Measurements from ENCODE around the gene ATG101.

Gene ATG101

GRCh38 chr12:52035926-52036325 is 33.9 kb upstream of the ATG101 start:
- Histone ChIP-seq H3K4me1 (ENCODE audit: control insufficient read depth, low read length) (peaks cover 77% of the 10 kb centered on the region), H3K4me2 (ENCODE audit: low read length) (peak overlapping the region; percentile 73; the same call in 1 of the 2 replicates), H3K79me2 (ENCODE audit: control insufficient read depth, low read length) (peaks cover 31% of the 10 kb centered on the region), H3K9me2 (replicated peaks; ENCODE audit: control insufficient read depth, low read length) (no peaks in the 10 kb centered on the region), H3K27ac (ENCODE audit: low read depth, low read length) (peak overlapping the region; percentile 48; the same call in 1 of the 2 replicates), H3K9me3 (ENCODE audit: control insufficient read depth, insufficient read depth, low read length) (no peaks in the 10 kb centered on the region), H3K4me3 (ENCODE audit: low read length) (no peak overlapping the region), H3F3A (ENCODE audit: control insufficient read depth, insufficient read depth) (peaks cover 25% of the 10 kb centered on the region), H4K20me1 (ENCODE audit: control insufficient read depth, insufficient read depth, low read depth, low read length) (no peaks in the 10 kb centered on the region), H3K36me3 (ENCODE audit: control insufficient read depth, low read length) (no peaks in the 10 kb centered on the region), H3K27me3 (ENCODE audit: control insufficient read depth, low read length) (no peaks in the 10 kb centered on the region)
- no peak for TF ChIP-seq EZH2phosphoT487 (IDR thresholded peaks at IDR 0.05; ENCODE audit: borderline replicate concordance, low read length)
- no peak for TF ChIP-seq CTCF (IDR thresholded peaks at IDR 0.05; ENCODE audit: low read depth, low read length, poor library complexity, severe bottlenecking)

GRCh38 chr12:52036587-52037171 is 33.1 kb upstream of the ATG101 start:
- Histone ChIP-seq H3K27ac (ENCODE audit: low read depth, low read length) (peak overlapping the region; percentile 48), H3F3A (ENCODE audit: control insufficient read depth, insufficient read depth) (peaks cover 26% of the 10 kb centered on the region), H4K20me1 (ENCODE audit: control insufficient read depth, insufficient read depth, low read depth, low read length) (no peaks in the 10 kb centered on the region), H3K9me3 (ENCODE audit: control insufficient read depth, insufficient read depth, low read length) (no peaks in the 10 kb centered on the region), H3K9me2 (replicated peaks; ENCODE audit: control insufficient read depth, low read length) (no peaks in the 10 kb centered on the region), H3K4me2 (ENCODE audit: low read length) (peak overlapping the region; percentile 73), H3K4me1 (ENCODE audit: control insufficient read depth, low read length) (peaks cover 84% of the 10 kb centered on the region), H3K27me3 (ENCODE audit: control insufficient read depth, low read length) (no peaks in the 10 kb centered on the region), H3K4me3 (ENCODE audit: low read length) (peak overlapping the region; percentile 69), H3K79me2 (ENCODE audit: control insufficient read depth, low read length) (peaks cover 31% of the 10 kb centered on the region), H3K36me3 (ENCODE audit: control insufficient read depth, low read length) (no peaks in the 10 kb centered on the region)
- TF ChIP-seq EZH2phosphoT487 (IDR thresholded peaks at IDR 0.05; ENCODE audit: borderline replicate concordance, low read length): no peak
- no peak for TF ChIP-seq CTCF (IDR thresholded peaks at IDR 0.05; ENCODE audit: low read depth, low read length, poor library complexity, severe bottlenecking)

GRCh38 chr12:52037248-52037861 is 32.4 kb upstream of the ATG101 start:
- TF ChIP-seq CTCF (IDR thresholded peaks at IDR 0.05; ENCODE audit: low read depth, low read length, poor library complexity, severe bottlenecking) (peak; percentile 29), EZH2phosphoT487 (IDR thresholded peaks at IDR 0.05; ENCODE audit: borderline replicate concordance, low read length) (no peak)
- Histone ChIP-seq H3K4me2 (ENCODE audit: low read length) (peak overlapping the region; percentile 82), H3F3A (ENCODE audit: control insufficient read depth, insufficient read depth) (peaks cover 24% of the 10 kb centered on the region), H3K4me1 (ENCODE audit: control insufficient read depth, low read length) (peaks cover 87% of the 10 kb centered on the region), H4K20me1 (ENCODE audit: control insufficient read depth, insufficient read depth, low read depth, low read length) (no peaks in the 10 kb centered on the region), H3K27ac (ENCODE audit: low read depth, low read length) (peak overlapping the region; percentile 52), H3K9me3 (ENCODE audit: control insufficient read depth, insufficient read depth, low read length) (no peaks in the 10 kb centered on the region), H3K79me2 (ENCODE audit: control insufficient read depth, low read length) (peaks cover 33% of the 10 kb centered on the region), H3K9me2 (replicated peaks; ENCODE audit: control insufficient read depth, low read length) (no peaks in the 10 kb centered on the region), H3K27me3 (ENCODE audit: control insufficient read depth, low read length) (no peaks in the 10 kb centered on the region), H3K4me3 (ENCODE audit: low read length) (peak overlapping the region; percentile 87), H3K36me3 (ENCODE audit: control insufficient read depth, low read length) (peaks cover 4% of the 10 kb centered on the region; the same call in 1 of the 2 replicates)
